EL (cell line): ENCODE results near the gene SERPINA6.
"Not testable (repeated sequence)": the region's sequence is repeated elsewhere in the genome, so short reads cannot be mapped to it uniquely, and the experiment has no call there.

Source experiments
- DNase-seq: peaks from one replicate; pipeline ENCODE4 v3.0.0-alpha.2; 2016

SERPINA6 gene

GRCh38 chr14:94291159-94291905 lies 31.8 kb downstream of the SERPINA6 start:
- DNase-seq = no peak

GRCh38 chr14:94290197-94290596 lies 32.9 kb downstream of the SERPINA6 start:
- no peak for DNase-seq

GRCh38 chr14:94288610-94289465 lies 34.3 kb downstream of the SERPINA6 start:
- DNase-seq = no peak

GRCh38 chr14:94285158-94285557 lies 38.0 kb downstream of the SERPINA6 start:
- DNase-seq = no peak

GRCh38 chr14:94284221-94284620 lies 38.9 kb downstream of the SERPINA6 start:
- DNase-seq = no peak

- DNase-seq = no peak
Measured at GRCh38 chr14:94282991-94283723, 40.0 kb downstream of the SERPINA6 start.

- no peak for DNase-seq
Measured at GRCh38 chr14:94278731-94279130, 44.4 kb downstream of the SERPINA6 start.

GRCh38 chr14:94276898-94277561 lies 46.1 kb downstream of the SERPINA6 start:
- not testable (repeated sequence) for DNase-seq

GRCh38 chr14:94269156-94269555 lies 54.0 kb downstream of the SERPINA6 start:
- no peak for DNase-seq

- DNase-seq = not testable (repeated sequence)
Measured at GRCh38 chr14:94268582-94268981, 54.6 kb downstream of the SERPINA6 start.

- no peak for DNase-seq
Measured at GRCh38 chr14:94267352-94267751, 55.8 kb downstream of the SERPINA6 start.

GRCh38 chr14:94264195-94264594 lies 58.9 kb downstream of the SERPINA6 start:
- peak; percentile 3 for DNase-seq
